ENCODE data around the gene IL13RA2.

Gene IL13RA2, protein sequence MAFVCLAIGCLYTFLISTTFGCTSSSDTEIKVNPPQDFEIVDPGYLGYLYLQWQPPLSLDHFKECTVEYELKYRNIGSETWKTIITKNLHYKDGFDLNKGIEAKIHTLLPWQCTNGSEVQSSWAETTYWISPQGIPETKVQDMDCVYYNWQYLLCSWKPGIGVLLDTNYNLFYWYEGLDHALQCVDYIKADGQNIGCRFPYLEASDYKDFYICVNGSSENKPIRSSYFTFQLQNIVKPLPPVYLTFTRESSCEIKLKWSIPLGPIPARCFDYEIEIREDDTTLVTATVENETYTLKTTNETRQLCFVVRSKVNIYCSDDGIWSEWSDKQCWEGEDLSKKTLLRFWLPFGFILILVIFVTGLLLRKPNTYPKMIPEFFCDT

DNA sequence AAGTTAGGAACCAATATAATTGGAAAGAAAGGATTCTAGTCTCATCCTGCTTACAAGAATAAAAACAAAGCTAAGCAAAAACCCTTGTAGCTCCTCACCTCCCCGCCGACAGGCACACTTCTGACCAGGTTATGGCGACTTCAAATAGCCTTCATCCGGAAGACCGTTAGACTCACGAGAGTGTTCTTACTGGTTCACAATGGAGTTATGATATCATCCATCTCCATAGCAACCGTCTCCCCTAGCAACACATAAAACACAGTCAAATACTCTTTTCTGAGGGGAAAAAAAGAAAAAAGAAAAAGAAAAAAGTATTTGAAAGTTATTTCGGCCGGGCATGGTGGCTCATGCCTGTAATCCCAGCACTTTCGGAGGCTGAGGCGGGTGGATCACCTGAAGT lies at the start of gene IL13RA2:
Gene IL13RA2, minus strand, starts transcription at position 162 of the 400 bp plus-strand sequence. CDS start 347 bp downstream, outside the sequence.
- no peak within 1 kb of the TSS for H3K4me3 ChIP-seq (replicated peaks; ENCODE audit: low read depth, low read length)
- no peaks in the 10 kb centered on the region for H3K27me3 ChIP-seq (replicated peaks; ENCODE audit: control insufficient read depth, insufficient read depth, low read length)
- TF ChIP-seq, protein P1, sequence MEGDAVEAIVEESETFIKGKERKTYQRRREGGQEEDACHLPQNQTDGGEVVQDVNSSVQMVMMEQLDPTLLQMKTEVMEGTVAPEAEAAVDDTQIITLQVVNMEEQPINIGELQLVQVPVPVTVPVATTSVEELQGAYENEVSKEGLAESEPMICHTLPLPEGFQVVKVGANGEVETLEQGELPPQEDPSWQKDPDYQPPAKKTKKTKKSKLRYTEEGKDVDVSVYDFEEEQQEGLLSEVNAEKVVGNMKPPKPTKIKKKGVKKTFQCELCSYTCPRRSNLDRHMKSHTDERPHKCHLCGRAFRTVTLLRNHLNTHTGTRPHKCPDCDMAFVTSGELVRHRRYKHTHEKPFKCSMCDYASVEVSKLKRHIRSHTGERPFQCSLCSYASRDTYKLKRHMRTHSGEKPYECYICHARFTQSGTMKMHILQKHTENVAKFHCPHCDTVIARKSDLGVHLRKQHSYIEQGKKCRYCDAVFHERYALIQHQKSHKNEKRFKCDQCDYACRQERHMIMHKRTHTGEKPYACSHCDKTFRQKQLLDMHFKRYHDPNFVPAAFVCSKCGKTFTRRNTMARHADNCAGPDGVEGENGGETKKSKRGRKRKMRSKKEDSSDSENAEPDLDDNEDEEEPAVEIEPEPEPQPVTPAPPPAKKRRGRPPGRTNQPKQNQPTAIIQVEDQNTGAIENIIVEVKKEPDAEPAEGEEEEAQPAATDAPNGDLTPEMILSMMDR (IDR thresholded peaks at IDR 0.05; ENCODE audit: insufficient read depth, low read length, poor library complexity, severe bottlenecking): no peak
- DNase-seq (ENCODE audit: extremely low read depth, insufficient read length): no peak
- H3K36me3 ChIP-seq (ENCODE audit: control insufficient read depth, insufficient read depth, low read length): no peaks in the 10 kb centered on the region

- H3K27me3 ChIP-seq (replicated peaks; ENCODE audit: control insufficient read depth, insufficient read depth, low read length): no peaks in the 10 kb centered on the region
- TF ChIP-seq, protein P1 (IDR thresholded peaks at IDR 0.05; ENCODE audit: insufficient read depth, low read length, poor library complexity, severe bottlenecking): no peak
- DNase-seq (ENCODE audit: extremely low read depth, insufficient read length): no peak
Measured at GRCh38 chrX:115065304-115065703, 47.9 kb upstream of the IL13RA2 start.

GRCh38 chrX:115060013-115060412 lies 42.6 kb upstream of the IL13RA2 start:
- no peaks in the 10 kb centered on the region for H3K36me3 ChIP-seq (ENCODE audit: control insufficient read depth, insufficient read depth, low read length)
- no peak overlapping the region for H3K4me3 ChIP-seq (replicated peaks; ENCODE audit: low read depth, low read length)
- TF ChIP-seq, protein P1 (IDR thresholded peaks at IDR 0.05; ENCODE audit: insufficient read depth, low read length, poor library complexity, severe bottlenecking): no peak
- no peak for DNase-seq (ENCODE audit: extremely low read depth, insufficient read length)
- no peaks in the 10 kb centered on the region for H3K27me3 ChIP-seq (replicated peaks; ENCODE audit: control insufficient read depth, insufficient read depth, low read length)

More at GRCh38 chrX:115065304-115065703, 47.9 kb upstream of the IL13RA2 start:
- no peak overlapping the region for H3K4me3 ChIP-seq (replicated peaks; ENCODE audit: low read depth, low read length)
- H3K36me3 ChIP-seq (ENCODE audit: control insufficient read depth, insufficient read depth, low read length): no peaks in the 10 kb centered on the region

GRCh38 chrX:115058276-115058675 lies 40.9 kb upstream of the IL13RA2 start:
- TF ChIP-seq, protein P1 (IDR thresholded peaks at IDR 0.05; ENCODE audit: insufficient read depth, low read length, poor library complexity, severe bottlenecking): no peak
- H3K36me3 ChIP-seq (ENCODE audit: control insufficient read depth, insufficient read depth, low read length): no peaks in the 10 kb centered on the region
- no peak for DNase-seq (ENCODE audit: extremely low read depth, insufficient read length)
- no peaks in the 10 kb centered on the region for H3K27me3 ChIP-seq (replicated peaks; ENCODE audit: control insufficient read depth, insufficient read depth, low read length)
- H3K4me3 ChIP-seq (replicated peaks; ENCODE audit: low read depth, low read length): no peak overlapping the region

GRCh38 chrX:115054876-115055275 lies 37.5 kb upstream of the IL13RA2 start:
- Histone ChIP-seq H3K36me3 (ENCODE audit: control insufficient read depth, insufficient read depth, low read length) (no peaks in the 10 kb centered on the region), H3K27me3 (replicated peaks; ENCODE audit: control insufficient read depth, insufficient read depth, low read length) (no peaks in the 10 kb centered on the region), H3K4me3 (replicated peaks; ENCODE audit: low read depth, low read length) (no peak overlapping the region)
- TF ChIP-seq, protein P1 (IDR thresholded peaks at IDR 0.05; ENCODE audit: insufficient read depth, low read length, poor library complexity, severe bottlenecking): no peak
- no peak for DNase-seq (ENCODE audit: extremely low read depth, insufficient read length)

All from GM06990 (cell line).